C4-2B (cell line): Measurements from ENCODE around the gene SYP.

ENCODE experiments used
- CTCF ChIP-seq: fragments of 450-650 bp; conservative IDR thresholded peaks from 2 replicates; pipeline ENCODE4 v1.5.1; 2017; ENCODE audit warnings: mild to moderate bottlenecking
- ZFX ChIP-seq: fragments of 450-650 bp; IDR thresholded peaks from 2 replicates; pipeline ENCODE4 v1.6.1; 2017

- TF ChIP-seq CTCF (no peak), ZFX (no peak)
Measured at GRCh38 chrX:49221868-49222267, 21.9 kb upstream of the SYP start.
